ENCODE data around the gene FRS2. TPM values are rescaled to one million over a fixed set of nuclear protein-coding genes. Genes with fewer than 3 reads are reported as not detected.

Gene FRS2
- polyA plus RNA-seq, 1 donor from 2014 or later: 20.2 TPM

- H2AFZ ChIP-seq (ENCODE audit: low read depth, low read length): no peak overlapping the region
- no peaks in the 10 kb centered on the region for H3K27me3 ChIP-seq (ENCODE audit: insufficient read depth, low read depth, low read length)
- H3K36me3 ChIP-seq (ENCODE audit: insufficient read depth, low read length): no peaks in the 10 kb centered on the region
- H3F3A ChIP-seq (ENCODE audit: insufficient read depth, low read length, poor library complexity, severe bottlenecking): peaks cover 5% of the 10 kb centered on the region
- no peaks in the 10 kb centered on the region for H4K20me1 ChIP-seq (ENCODE audit: insufficient read depth)
- TF ChIP-seq EZH2 (IDR thresholded peaks at IDR 0.05; ENCODE audit: borderline replicate concordance, insufficient read depth, low read length, poor library complexity, severe bottlenecking) (no peak), RAD21 (conservative IDR thresholded peaks at IDR 0.05) (no peak), REST (IDR thresholded peaks at IDR 0.05; ENCODE audit: borderline replicate concordance) (no peak), TAF1 (IDR thresholded peaks at IDR 0.05; ENCODE audit: low read depth) (no peak), SMC3 (conservative IDR thresholded peaks at IDR 0.05; ENCODE audit: poor library complexity) (no peak), EP300 (conservative IDR thresholded peaks at IDR 0.05; ENCODE audit: poor library complexity, severe bottlenecking) (no peak), POLR2AphosphoS5 (IDR thresholded peaks at IDR 0.05) (no peak), MXI1 (conservative IDR thresholded peaks at IDR 0.05; ENCODE audit: poor library complexity, severe bottlenecking) (no peak)
- TF ChIP-seq, protein P1, sequence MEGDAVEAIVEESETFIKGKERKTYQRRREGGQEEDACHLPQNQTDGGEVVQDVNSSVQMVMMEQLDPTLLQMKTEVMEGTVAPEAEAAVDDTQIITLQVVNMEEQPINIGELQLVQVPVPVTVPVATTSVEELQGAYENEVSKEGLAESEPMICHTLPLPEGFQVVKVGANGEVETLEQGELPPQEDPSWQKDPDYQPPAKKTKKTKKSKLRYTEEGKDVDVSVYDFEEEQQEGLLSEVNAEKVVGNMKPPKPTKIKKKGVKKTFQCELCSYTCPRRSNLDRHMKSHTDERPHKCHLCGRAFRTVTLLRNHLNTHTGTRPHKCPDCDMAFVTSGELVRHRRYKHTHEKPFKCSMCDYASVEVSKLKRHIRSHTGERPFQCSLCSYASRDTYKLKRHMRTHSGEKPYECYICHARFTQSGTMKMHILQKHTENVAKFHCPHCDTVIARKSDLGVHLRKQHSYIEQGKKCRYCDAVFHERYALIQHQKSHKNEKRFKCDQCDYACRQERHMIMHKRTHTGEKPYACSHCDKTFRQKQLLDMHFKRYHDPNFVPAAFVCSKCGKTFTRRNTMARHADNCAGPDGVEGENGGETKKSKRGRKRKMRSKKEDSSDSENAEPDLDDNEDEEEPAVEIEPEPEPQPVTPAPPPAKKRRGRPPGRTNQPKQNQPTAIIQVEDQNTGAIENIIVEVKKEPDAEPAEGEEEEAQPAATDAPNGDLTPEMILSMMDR (IDR thresholded peaks at IDR 0.05; ENCODE audit: poor library complexity, severe bottlenecking): no peak
- H3K4me2 ChIP-seq (ENCODE audit: low read length): no peak overlapping the region
- no peaks in the 10 kb centered on the region for H3K9me2 ChIP-seq (ENCODE audit: insufficient read depth, low read length)
- H3K4me3 ChIP-seq (ENCODE audit: low read length): no peak overlapping the region
- peaks cover 56% of the 10 kb centered on the region for H3K79me2 ChIP-seq (replicated peaks; ENCODE audit: insufficient read depth, low read length)
- no peak overlapping the region for H3K9ac ChIP-seq (ENCODE audit: low read length)
- H3K9me3 ChIP-seq (ENCODE audit: low read length): no peaks in the 10 kb centered on the region
- H3K27ac ChIP-seq (ENCODE audit: low read length): no peak overlapping the region
Measured at GRCh38 chr12:69511016-69511415, 40.8 kb downstream of the FRS2 start.

DNA sequence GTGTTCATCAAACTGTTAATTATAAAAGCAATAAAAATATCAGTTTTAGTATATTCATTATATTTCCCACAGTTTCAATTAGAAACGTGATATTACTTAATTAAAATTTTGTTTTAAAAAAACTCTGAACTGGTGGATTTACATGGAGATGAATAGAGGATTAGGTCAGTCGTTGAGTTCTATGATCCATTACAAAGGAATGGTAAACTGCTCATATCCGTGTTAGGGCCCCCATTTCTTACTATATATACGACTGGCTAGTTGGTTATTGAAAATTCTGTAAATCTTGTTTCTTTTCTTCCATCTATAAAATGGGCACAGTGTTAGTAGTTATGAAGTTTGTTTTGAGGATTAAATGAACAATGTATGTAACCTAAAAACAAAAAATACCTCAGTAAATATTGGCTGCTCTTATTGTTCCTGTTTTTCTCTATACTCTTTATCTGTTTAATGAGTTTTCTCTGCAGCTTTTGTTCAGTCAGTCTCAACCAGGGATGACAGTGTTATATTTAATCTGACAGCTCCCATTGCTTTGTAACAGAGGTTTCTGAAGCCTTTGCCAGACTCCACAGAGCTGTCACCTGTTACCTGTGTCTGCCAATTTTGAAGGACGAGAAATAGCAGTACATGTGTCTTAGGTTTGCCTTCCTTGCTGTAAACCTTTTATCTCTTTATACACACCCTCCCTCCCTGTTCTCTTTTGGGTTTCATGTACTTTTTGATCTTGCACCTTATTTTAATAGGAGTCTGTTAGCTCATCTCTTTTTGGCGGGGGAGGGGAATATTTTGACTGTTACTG is 41.5 kb downstream of the FRS2 start:
- H3K9me2 ChIP-seq (ENCODE audit: insufficient read depth, low read length): no peaks in the 10 kb centered on the region
- no peaks in the 10 kb centered on the region for H3K9me3 ChIP-seq (ENCODE audit: low read length)
- peaks cover 5% of the 10 kb centered on the region for H3F3A ChIP-seq (ENCODE audit: insufficient read depth, low read length, poor library complexity, severe bottlenecking)
- TF ChIP-seq EZH2 (IDR thresholded peaks at IDR 0.05; ENCODE audit: borderline replicate concordance, insufficient read depth, low read length, poor library complexity, severe bottlenecking): no peak
- TF ChIP-seq REST (IDR thresholded peaks at IDR 0.05; ENCODE audit: borderline replicate concordance): no peak
- peak; percentile 90 for TF ChIP-seq EP300 (conservative IDR thresholded peaks at IDR 0.05; ENCODE audit: poor library complexity, severe bottlenecking)
- TF ChIP-seq POLR2AphosphoS5 (IDR thresholded peaks at IDR 0.05): peak; percentile 57
- peak; percentile 66 for TF ChIP-seq MXI1 (conservative IDR thresholded peaks at IDR 0.05; ENCODE audit: poor library complexity, severe bottlenecking)
- H3K4me2 ChIP-seq (ENCODE audit: low read length): no peak overlapping the region
- H2AFZ ChIP-seq (ENCODE audit: low read depth, low read length): no peak overlapping the region
- H3K36me3 ChIP-seq (ENCODE audit: insufficient read depth, low read length): no peaks in the 10 kb centered on the region
- H4K20me1 ChIP-seq (ENCODE audit: insufficient read depth): no peaks in the 10 kb centered on the region
- H3K9ac ChIP-seq (ENCODE audit: low read length): no peak overlapping the region
- no peaks in the 10 kb centered on the region for H3K27me3 ChIP-seq (ENCODE audit: insufficient read depth, low read depth, low read length)
- peak overlapping the region; percentile 34 for H3K4me3 ChIP-seq (ENCODE audit: low read length)
- H3K27ac ChIP-seq (ENCODE audit: low read length): no peak overlapping the region
- peaks cover 56% of the 10 kb centered on the region for H3K79me2 ChIP-seq (replicated peaks; ENCODE audit: insufficient read depth, low read length)

Measured in neural cell (in vitro differentiated cells).